K562 (cell line): ENCODE data around the gene ANO8. TPM values are rescaled to one million over a fixed set of nuclear protein-coding genes. Genes with fewer than 3 reads are reported as not detected.

Source experiments
- BCL6 ChIP-seq: fragments of 250-450 bp; sonication (Bioruptor Pico); IDR thresholded peaks from 2 replicates; pipeline ENCODE4 v1.4.0; 2020
- FIP1L1 ChIP-seq: fragments of 200-400 bp; formaldehyde crosslinking; IDR thresholded peaks from 2 replicates; pipeline ENCODE4 v1.6.1; 2018; ENCODE audit warnings: mild to moderate bottlenecking, low read depth, low read length; ENCODE audit not compliant: poor library complexity, severe bottlenecking
- FOXJ2 ChIP-seq: fragments of 200-800 bp; sonication (Bioruptor generic); IDR thresholded peaks from 2 replicates; pipeline ENCODE4 v1.6.1; 2016; ENCODE audit warnings: missing genetic modification characterization, missing compliant biosample characterization
- MTF1 ChIP-seq: fragments of 250-450 bp; sonication (Bioruptor Pico); IDR thresholded peaks from 2 replicates; pipeline ENCODE4 v1.9.0; 2021; ENCODE audit warnings: moderate library complexity, mild to moderate bottlenecking, inconsistent platforms, borderline replicate concordance
- NFIX ChIP-seq: fragments of 250-450 bp; sonication (Bioruptor Pico); IDR thresholded peaks from 2 replicates; pipeline ENCODE4 v1.4.0; 2020; ENCODE audit warnings: low read depth, mild to moderate bottlenecking, moderate library complexity
- NONO ChIP-seq, 2 experiments: fragments of 200-400 bp in 1 of 2; fragments of 450-650 bp in 1 of 2; formaldehyde crosslinking in 1 of 2; IDR thresholded peaks; 2 replicates each; pipeline ENCODE4 v1.6.1; 2017; ENCODE audit warnings: low read depth in 2 of 2, mild to moderate bottlenecking in 2 of 2, moderate library complexity in 2 of 2, low read length in 1 of 2
- POLR3G ChIP-seq: IDR thresholded peaks from 2 replicates; pipeline ENCODE4 v1.6.1; 2011; ENCODE audit not compliant: insufficient read length, insufficient replicate concordance; ENCODE audit errors: extremely low read depth
- STAG1 ChIP-seq: sonication (generic); formaldehyde crosslinking; IDR thresholded peaks from 2 replicates; pipeline ENCODE4 v1.5.0; 2020; ENCODE audit warnings: missing genetic modification reagents, borderline replicate concordance
- ZNF224 ChIP-seq: sonication (generic); formaldehyde crosslinking; IDR thresholded peaks from 2 replicates; pipeline ENCODE4 v1.8.0; 2022; ENCODE audit warnings: mild to moderate bottlenecking, missing genetic modification reagents
- polyA plus RNA-seq, 8 experiments: library from polyadenylated mRNA; depleted of rRNA in 4 of 8; stranded (reverse) in 5 of 8; unstranded in 3 of 8; fragments of >200 nt; fragmentation: Nextera tagmentation in 2 of 8; fragmentation: Illumina TruSeq in 1 of 8; extraction: Ambion mirVana in 2 of 8; extraction: Trizol in 1 of 8; gene quantifications; 2 replicates each; pipeline versions ENCODE4 v1.2.1 to v1.2.3, GENCODE V29; 2011 to 2014; ENCODE audit warnings: inconsistent platforms in 1 of 8, missing spikeins in 1 of 8
- total RNA-seq, 7 experiments: library from RNA; depleted of rRNA in 6 of 7; stranded (reverse); fragments of >200 nt in 6 of 7; fragmentation: Illumina TruSeq in 2 of 7; extraction: Trizol in 2 of 7; gene quantifications; 2 replicates each; pipeline versions ENCODE4 v1.2.1 to v1.2.3, GENCODE V29; 2011 to 2021; ENCODE audit warnings: low replicate concordance in 1 of 7
- TF ChIP-seq, protein P1 (sequence below): sonication (generic); formaldehyde crosslinking; IDR thresholded peaks from 2 replicates; pipeline ENCODE4 v1.8.0; 2023; ENCODE audit warnings: missing genetic modification reagents, mild to moderate bottlenecking, borderline replicate concordance
- TF ChIP-seq, protein P2 (sequence below), 2 experiments: fragments of 450-650 bp; IDR thresholded peaks; 2 replicates each; pipeline ENCODE4 v1.6.1; 2016
- TF ChIP-seq, protein P3 (sequence below): sonication (generic); formaldehyde crosslinking; IDR thresholded peaks from 2 replicates; pipeline ENCODE4 v1.8.0; 2023; ENCODE audit warnings: mild to moderate bottlenecking, missing genetic modification reagents
- TF ChIP-seq, protein P4 (sequence below), 2 experiments: fragments of 450-650 bp in 1 of 2; IDR thresholded peaks; 2 replicates each; pipeline ENCODE4 v1.6.1; 2011 to 2017; ENCODE audit warnings: low read depth in 2 of 2, antibody characterized with exemption in 1 of 2, borderline replicate concordance in 1 of 2, low read length in 1 of 2, mild to moderate bottlenecking in 1 of 2, mixed read lengths in 1 of 2; ENCODE audit not compliant: control insufficient read depth in 1 of 2

The ANO8 gene
- total and polyA plus RNA-seq, 9 of the 15 experiments (the other 6 are each of a cell fraction or from before 2014, with no cell fraction given) = 0.07 to 7.6 (median 2.3) TPM; not detected in 1

DNA sequence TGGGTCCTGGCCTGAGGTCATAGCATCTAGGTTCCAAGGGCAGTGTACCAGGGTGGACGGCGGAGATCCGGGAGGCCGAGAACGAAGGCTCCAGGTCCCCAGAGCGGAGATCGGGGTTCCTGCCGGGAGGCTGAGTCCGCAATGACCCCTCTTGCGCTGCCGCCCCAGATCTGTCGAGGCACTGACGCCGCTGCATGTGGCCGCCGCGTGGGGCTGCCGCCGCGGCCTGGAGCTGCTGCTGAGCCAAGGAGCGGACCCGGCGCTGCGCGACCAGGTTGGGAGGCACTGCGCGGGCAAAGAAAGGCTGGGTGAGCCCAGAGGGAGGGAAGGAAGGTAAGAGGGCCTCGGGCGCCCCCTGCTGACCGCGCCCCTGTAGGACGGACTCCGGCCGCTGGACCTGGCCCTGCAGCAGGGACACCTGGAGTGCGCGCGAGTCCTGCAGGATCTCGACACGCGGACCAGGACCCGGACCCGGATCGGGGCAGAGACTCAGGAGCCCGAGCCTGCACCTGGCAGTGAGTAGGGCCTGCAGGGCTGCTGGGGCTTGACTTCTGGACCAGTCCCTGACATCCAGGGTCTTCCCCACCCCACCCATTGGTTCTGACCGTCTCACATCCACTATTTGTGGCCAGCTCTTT lies 52.0 kb downstream of the ANO8 start (continued):
- TF ChIP-seq NONO (IDR thresholded peaks at IDR 0.05; ENCODE audit: low read depth in 2 of 2, low read length in 1 of 2) (peak in 1 of 2 experiments; percentile 53; a peak in 1 of 4 replicates), BCL6 (CRISPR knock-in tag) (no peak), POLR3G (no peak), ZNF224 (no peak), STAG1 (CRISPR knock-in tag) (peak; percentile 94), NFIX (CRISPR knock-in tag) (no peak), FOXJ2 (no peak), FIP1L1 (peak; percentile 75), MTF1 (CRISPR knock-in tag) (no peak)
- TF ChIP-seq, protein P1, sequence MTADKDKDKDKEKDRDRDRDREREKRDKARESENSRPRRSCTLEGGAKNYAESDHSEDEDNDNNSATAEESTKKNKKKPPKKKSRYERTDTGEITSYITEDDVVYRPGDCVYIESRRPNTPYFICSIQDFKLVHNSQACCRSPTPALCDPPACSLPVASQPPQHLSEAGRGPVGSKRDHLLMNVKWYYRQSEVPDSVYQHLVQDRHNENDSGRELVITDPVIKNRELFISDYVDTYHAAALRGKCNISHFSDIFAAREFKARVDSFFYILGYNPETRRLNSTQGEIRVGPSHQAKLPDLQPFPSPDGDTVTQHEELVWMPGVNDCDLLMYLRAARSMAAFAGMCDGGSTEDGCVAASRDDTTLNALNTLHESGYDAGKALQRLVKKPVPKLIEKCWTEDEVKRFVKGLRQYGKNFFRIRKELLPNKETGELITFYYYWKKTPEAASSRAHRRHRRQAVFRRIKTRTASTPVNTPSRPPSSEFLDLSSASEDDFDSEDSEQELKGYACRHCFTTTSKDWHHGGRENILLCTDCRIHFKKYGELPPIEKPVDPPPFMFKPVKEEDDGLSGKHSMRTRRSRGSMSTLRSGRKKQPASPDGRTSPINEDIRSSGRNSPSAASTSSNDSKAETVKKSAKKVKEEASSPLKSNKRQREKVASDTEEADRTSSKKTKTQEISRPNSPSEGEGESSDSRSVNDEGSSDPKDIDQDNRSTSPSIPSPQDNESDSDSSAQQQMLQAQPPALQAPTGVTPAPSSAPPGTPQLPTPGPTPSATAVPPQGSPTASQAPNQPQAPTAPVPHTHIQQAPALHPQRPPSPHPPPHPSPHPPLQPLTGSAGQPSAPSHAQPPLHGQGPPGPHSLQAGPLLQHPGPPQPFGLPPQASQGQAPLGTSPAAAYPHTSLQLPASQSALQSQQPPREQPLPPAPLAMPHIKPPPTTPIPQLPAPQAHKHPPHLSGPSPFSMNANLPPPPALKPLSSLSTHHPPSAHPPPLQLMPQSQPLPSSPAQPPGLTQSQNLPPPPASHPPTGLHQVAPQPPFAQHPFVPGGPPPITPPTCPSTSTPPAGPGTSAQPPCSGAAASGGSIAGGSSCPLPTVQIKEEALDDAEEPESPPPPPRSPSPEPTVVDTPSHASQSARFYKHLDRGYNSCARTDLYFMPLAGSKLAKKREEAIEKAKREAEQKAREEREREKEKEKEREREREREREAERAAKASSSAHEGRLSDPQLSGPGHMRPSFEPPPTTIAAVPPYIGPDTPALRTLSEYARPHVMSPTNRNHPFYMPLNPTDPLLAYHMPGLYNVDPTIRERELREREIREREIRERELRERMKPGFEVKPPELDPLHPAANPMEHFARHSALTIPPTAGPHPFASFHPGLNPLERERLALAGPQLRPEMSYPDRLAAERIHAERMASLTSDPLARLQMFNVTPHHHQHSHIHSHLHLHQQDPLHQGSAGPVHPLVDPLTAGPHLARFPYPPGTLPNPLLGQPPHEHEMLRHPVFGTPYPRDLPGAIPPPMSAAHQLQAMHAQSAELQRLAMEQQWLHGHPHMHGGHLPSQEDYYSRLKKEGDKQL = no peak
- TF ChIP-seq, protein P2, sequence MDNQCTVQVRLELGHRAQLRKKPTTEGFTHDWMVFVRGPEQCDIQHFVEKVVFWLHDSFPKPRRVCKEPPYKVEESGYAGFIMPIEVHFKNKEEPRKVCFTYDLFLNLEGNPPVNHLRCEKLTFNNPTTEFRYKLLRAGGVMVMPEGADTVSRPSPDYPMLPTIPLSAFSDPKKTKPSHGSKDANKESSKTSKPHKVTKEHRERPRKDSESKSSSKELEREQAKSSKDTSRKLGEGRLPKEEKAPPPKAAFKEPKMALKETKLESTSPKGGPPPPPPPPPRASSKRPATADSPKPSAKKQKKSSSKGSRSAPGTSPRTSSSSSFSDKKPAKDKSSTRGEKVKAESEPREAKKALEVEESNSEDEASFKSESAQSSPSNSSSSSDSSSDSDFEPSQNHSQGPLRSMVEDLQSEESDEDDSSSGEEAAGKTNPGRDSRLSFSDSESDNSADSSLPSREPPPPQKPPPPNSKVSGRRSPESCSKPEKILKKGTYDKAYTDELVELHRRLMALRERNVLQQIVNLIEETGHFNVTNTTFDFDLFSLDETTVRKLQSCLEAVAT (IDR thresholded peaks at IDR 0.05) = no peak
- TF ChIP-seq, protein P3, sequence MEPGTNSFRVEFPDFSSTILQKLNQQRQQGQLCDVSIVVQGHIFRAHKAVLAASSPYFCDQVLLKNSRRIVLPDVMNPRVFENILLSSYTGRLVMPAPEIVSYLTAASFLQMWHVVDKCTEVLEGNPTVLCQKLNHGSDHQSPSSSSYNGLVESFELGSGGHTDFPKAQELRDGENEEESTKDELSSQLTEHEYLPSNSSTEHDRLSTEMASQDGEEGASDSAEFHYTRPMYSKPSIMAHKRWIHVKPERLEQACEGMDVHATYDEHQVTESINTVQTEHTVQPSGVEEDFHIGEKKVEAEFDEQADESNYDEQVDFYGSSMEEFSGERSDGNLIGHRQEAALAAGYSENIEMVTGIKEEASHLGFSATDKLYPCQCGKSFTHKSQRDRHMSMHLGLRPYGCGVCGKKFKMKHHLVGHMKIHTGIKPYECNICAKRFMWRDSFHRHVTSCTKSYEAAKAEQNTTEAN (CRISPR knock-in tag) = no peak
- TF ChIP-seq, protein P4, sequence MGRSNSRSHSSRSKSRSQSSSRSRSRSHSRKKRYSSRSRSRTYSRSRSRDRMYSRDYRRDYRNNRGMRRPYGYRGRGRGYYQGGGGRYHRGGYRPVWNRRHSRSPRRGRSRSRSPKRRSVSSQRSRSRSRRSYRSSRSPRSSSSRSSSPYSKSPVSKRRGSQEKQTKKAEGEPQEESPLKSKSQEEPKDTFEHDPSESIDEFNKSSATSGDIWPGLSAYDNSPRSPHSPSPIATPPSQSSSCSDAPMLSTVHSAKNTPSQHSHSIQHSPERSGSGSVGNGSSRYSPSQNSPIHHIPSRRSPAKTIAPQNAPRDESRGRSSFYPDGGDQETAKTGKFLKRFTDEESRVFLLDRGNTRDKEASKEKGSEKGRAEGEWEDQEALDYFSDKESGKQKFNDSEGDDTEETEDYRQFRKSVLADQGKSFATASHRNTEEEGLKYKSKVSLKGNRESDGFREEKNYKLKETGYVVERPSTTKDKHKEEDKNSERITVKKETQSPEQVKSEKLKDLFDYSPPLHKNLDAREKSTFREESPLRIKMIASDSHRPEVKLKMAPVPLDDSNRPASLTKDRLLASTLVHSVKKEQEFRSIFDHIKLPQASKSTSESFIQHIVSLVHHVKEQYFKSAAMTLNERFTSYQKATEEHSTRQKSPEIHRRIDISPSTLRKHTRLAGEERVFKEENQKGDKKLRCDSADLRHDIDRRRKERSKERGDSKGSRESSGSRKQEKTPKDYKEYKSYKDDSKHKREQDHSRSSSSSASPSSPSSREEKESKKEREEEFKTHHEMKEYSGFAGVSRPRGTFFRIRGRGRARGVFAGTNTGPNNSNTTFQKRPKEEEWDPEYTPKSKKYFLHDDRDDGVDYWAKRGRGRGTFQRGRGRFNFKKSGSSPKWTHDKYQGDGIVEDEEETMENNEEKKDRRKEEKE (IDR thresholded peaks at IDR 0.05; ENCODE audit: borderline replicate concordance in 1 of 2, control insufficient read depth in 1 of 2, low read depth in 2 of 2, low read length in 1 of 2) = no peak
